Left lung (tissue), 10 donors: ENCODE measurements around the gene PF4V1. TPM values are rescaled to one million over a fixed set of nuclear protein-coding genes. Genes with fewer than 3 reads are reported as not detected.

Source experiments
- ATAC-seq: fragments of 200-7000 bp; cut with Tn5 transposase; one replicate; pipeline ENCODE4 v1.9.1; 2020; ENCODE audit warnings: moderate library complexity
- DNase-seq, 4 donors: peaks; one replicate each; pipeline ENCODE4 v3.0.0-alpha.2; 2013 to 2020
- H3K27ac ChIP-seq, 2 donors: fragments of 200-600 bp; sonication (generic) in 1 of 2; one replicate each; pipeline versions ENCODE4 v1.5.0 to v1.8.0; 2020 to 2021
- H3K27me3 ChIP-seq, 2 donors: fragments of 200-600 bp; sonication (generic) in 1 of 2; one replicate each; pipeline versions ENCODE4 v1.5.0 to v1.8.0; 2020 to 2021
- H3K36me3 ChIP-seq, 2 donors: fragments of 200-600 bp; sonication (generic) in 1 of 2; one replicate each; pipeline versions ENCODE4 v1.5.0 to v1.8.0; 2020 to 2021
- H3K4me1 ChIP-seq, 2 donors: fragments of 200-600 bp; one replicate each; pipeline ENCODE4 v1.8.0; 2021
- H3K4me3 ChIP-seq, 2 donors: fragments of 200-600 bp; sonication (generic) in 1 of 2; one replicate each; pipeline versions ENCODE4 v1.5.0 to v1.8.0; 2020 to 2021; ENCODE audit warnings: mild to moderate bottlenecking in 1 of 2
- H3K9me3 ChIP-seq, 2 donors: fragments of 200-600 bp; sonication (generic) in 1 of 2; one replicate each; pipeline versions ENCODE4 v1.5.0 to v1.8.0; 2020 to 2021
- intact Hi-C, 2 donors: fragments of 100-400 bp; cut with DNase I; formaldehyde crosslinking; loops; one replicate each; pipeline versions ENCODE4 v1.11.2 to v1.14.2; 2022
- polyA plus RNA-seq, 6 donors: library from polyadenylated mRNA; unstranded; fragments of 120-200 nt; gene quantifications; one replicate each; pipeline ENCODE4 v1.2.1, GENCODE V29; 2013; ENCODE audit not compliant: insufficient read length in 6 of 6
- total RNA-seq, 2 donors: library from RNA; stranded (reverse); fragmentation: NEBNext Ultra II Directional; extraction: Animal tissue kit (Norgen Biotek cat#: 25700); gene quantifications; one replicate each; pipeline ENCODE4 v1.2.1, GENCODE V29; 2021
- TF ChIP-seq, protein P1 (sequence below), 2 donors: fragments of 200-600 bp; sonication (generic) in 1 of 2; IDR thresholded peaks; one replicate each; pipeline versions ENCODE4 v1.5.0 to v1.8.0; 2021; ENCODE audit warnings: antibody characterized with exemption in 2 of 2
- donor health status: DM: no; HTN: yes; CAD: no.
- donor health status: DM: no; HTN: no; CAD: no.

The PF4V1 gene
- total and polyA plus RNA-seq, 8 donors, result 0.53 to 1.0 (median 0.90) TPM; not detected in 5

- DNase-seq (no peak), ATAC-seq (no peak)
- H3K27ac ChIP-seq, result no peak overlapping the region
- H3K9me3 ChIP-seq, result no peaks in the 10 kb centered on the region
- intact Hi-C loops, result no loop called here
- H3K36me3 ChIP-seq, result no peaks in the 10 kb centered on the region
- H3K4me1 ChIP-seq, result peaks cover 0 to 34% of the 10 kb centered on the region in 2 donors
- no peaks in the 10 kb centered on the region for H3K27me3 ChIP-seq
- H3K4me3 ChIP-seq, result no peak overlapping the region
- TF ChIP-seq, protein P1, sequence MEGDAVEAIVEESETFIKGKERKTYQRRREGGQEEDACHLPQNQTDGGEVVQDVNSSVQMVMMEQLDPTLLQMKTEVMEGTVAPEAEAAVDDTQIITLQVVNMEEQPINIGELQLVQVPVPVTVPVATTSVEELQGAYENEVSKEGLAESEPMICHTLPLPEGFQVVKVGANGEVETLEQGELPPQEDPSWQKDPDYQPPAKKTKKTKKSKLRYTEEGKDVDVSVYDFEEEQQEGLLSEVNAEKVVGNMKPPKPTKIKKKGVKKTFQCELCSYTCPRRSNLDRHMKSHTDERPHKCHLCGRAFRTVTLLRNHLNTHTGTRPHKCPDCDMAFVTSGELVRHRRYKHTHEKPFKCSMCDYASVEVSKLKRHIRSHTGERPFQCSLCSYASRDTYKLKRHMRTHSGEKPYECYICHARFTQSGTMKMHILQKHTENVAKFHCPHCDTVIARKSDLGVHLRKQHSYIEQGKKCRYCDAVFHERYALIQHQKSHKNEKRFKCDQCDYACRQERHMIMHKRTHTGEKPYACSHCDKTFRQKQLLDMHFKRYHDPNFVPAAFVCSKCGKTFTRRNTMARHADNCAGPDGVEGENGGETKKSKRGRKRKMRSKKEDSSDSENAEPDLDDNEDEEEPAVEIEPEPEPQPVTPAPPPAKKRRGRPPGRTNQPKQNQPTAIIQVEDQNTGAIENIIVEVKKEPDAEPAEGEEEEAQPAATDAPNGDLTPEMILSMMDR (IDR thresholded peaks at IDR 0.05), result no peak
These were observed 11.9 kb downstream of the PF4V1 start for GRCh38 chr4:73864961-73865360.

DNA sequence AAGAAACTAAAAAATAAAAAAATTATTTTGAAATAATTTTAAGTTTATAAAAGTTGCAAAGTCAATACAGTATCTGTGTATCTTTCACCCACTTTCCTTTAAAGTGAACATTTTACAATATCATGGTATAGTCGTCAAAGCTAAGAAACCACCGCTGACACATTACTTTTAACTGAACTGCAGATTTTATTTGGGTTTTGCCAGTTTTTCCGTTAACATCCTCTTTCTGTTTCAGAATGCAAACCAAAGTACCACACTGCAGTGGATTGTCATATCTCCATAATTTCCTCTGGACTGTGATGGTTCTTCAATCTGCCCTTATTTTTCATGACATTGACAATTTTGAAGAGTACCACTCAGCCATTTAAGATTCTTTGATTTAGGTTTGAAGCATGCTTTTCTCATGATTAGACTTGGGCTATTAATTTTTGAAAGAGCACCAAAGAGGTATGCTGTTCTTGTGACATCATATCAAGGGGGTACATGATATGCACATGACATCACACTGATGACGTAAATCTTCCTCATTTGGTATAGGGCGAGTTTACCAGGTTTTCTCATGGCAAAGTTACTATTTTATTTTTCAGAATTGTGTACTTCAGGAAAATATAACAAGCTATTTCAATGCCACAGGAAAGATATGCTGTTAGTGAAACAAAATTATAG is 12.5 kb downstream of the PF4V1 start:
- peaks cover 0 to 40% of the 10 kb centered on the region in 2 donors for H3K4me1 ChIP-seq
- DNase-seq (no peak), ATAC-seq (no peak)
- H3K4me3 ChIP-seq, result no peak overlapping the region
- H3K36me3 ChIP-seq, result no peaks in the 10 kb centered on the region
- TF ChIP-seq, protein P1 (IDR thresholded peaks at IDR 0.05), result no peak
- no peaks in the 10 kb centered on the region for H3K9me3 ChIP-seq
- H3K27ac ChIP-seq, result no peak overlapping the region
- intact Hi-C loops, result no loop called here
- no peaks in the 10 kb centered on the region for H3K27me3 ChIP-seq

GRCh38 chr4:73866246-73866645 is 13.2 kb downstream of the PF4V1 start:
- TF ChIP-seq, protein P1 (IDR thresholded peaks at IDR 0.05), result no peak
- intact Hi-C loops, result no loop called here
- H3K4me3 ChIP-seq, result no peak overlapping the region
- DNase-seq, result no peak
- H3K36me3 ChIP-seq, result no peaks in the 10 kb centered on the region
- no peaks in the 10 kb centered on the region for H3K27me3 ChIP-seq
- peaks cover 0 to 46% of the 10 kb centered on the region in 2 donors for H3K4me1 ChIP-seq
- ATAC-seq, result no peak
- H3K27ac ChIP-seq, result no peak overlapping the region
- H3K9me3 ChIP-seq, result no peaks in the 10 kb centered on the region

GRCh38 chr4:73867783-73868182 is 14.7 kb downstream of the PF4V1 start:
- Histone ChIP-seq H3K27ac (peak overlapping the region in 1 of 2 donors; percentile 94), H3K9me3 (no peaks in the 10 kb centered on the region)
- ATAC-seq, result peak; percentile 75

More at GRCh38 chr4:73867783-73868182, 14.7 kb downstream of the PF4V1 start:
- TF ChIP-seq, protein P1 (IDR thresholded peaks at IDR 0.05), result no peak
- H3K36me3 ChIP-seq, result no peaks in the 10 kb centered on the region
- no peaks in the 10 kb centered on the region for H3K27me3 ChIP-seq
- DNase-seq, result peak in 1 of 4 donors; percentile 49
- H3K4me1 ChIP-seq, result peaks cover 0 to 61% of the 10 kb centered on the region in 2 donors
- intact Hi-C loops, result no loop called here
- H3K4me3 ChIP-seq, result no peak overlapping the region
